ENCODE data around the gene OLFM1.
A peak's percentile ranks its signal among the peaks of the same experiment; 100 is the strongest.
"Not testable (repeated sequence)": the region's sequence is repeated elsewhere in the genome, so short reads cannot be mapped to it uniquely, and the experiment has no call there.

OLFM1 gene

DNA sequence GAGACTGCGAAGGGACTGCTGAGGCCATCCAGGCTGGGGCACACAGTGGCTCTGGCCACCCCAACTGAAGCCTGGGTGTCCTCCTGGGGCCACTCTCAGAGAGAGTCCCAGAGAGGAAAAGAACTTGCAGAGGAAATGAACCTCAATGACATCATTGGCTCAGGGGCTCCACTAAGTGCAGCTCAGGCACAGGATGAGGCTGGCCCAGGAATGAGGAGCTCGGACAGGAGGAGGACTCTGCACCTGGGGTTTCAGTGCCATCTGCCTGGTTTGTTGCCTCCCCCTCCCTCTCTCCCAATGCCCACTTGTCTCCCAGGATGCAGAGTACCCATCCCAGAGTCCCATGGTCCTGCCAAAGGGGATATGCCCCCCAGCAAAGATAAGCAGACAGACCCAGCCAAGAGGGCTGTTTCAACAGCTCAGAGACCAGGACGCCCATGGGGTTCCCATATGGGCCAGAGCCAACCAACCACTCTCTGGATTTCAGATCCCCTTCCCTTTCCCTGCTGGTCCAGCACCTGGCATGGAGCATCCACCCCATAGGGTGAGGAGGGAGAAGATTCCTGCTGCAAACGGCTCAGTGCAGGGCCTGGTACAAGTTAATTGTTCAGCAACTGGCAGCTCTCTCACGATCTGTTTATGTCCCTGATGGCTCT is 26.9 kb upstream of the OLFM1 start:
- no peak for DNase-seq

DNA sequence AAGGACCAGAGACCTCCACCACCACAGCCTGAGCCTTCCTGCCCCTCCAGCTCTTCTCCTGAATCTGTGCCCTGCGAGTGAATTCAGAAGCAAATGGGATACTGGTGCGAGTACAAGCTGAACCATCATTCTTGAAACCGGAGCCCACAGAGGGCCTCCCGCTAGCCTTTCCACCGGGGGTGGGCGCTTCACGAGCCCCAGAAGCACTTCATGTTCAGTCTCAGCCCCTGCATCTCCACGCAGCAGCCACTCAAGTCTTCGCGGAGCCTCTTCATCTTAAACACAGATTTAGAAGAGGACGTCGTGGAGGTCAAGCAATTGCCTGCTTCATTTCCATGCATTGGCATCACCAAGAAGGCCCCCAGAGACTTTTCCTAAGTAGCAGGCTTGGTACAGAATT is 26.0 kb upstream of the OLFM1 start:
- DNase-seq: no peak

DNA sequence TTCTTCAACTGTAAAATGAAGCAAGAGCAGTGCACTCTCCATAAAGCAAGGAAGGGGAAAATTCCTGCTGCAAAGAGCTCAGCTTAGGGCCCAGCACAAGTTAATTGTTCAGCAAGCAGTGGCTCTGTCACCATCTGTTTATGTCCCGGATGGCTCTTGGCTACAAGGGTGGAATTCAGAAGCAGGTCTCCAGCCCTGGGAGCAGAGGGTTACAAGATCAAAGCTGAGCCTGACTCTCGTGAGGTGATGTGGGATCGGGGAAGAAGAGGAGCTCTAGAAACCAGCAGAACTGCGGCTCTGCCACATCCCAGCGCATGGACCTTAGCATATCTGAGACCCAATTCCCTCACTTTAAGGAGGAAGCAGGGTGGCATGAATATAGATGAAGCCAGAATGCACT is 25.2 kb upstream of the OLFM1 start:
- no peak for DNase-seq

DNA sequence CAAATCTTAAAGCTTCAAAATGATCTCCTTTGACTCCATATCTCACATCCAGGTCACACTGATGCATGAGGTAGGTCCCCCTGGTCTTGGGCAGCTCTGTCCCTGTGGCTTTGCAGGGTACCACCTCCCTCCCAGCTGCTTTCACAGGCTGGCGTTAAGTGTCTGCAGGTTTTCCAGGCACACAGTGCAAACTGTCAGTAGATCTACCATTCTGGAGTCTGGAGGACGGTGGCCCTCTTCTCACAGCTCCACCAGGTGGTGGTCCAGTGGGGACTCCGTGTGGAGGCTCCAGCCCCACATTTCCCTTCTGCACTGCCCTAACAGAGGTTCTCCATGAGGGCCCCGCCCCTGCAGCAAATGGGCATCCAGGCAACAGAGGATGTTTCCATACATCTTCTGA is 24.0 kb upstream of the OLFM1 start:
- DNase-seq: not testable (repeated sequence)

DNA sequence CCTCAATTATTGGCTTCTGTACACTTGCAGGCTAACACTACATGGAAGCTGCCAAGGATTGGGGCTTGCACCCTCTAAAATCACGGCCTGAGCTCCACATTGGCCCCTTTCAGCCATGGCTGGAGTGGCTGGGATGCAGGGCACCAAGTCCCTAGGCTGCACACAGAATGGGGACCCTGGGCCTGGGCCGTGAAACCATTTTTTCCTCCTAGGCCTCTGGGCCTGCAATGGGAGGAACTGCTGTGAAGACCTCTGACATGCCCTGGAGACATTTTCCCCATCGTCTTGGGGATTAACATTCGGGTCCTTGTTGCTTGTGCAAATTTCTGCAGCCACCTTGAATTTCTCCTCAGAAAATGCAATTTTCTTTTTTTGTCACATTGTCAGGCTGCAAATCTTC is 23.6 kb upstream of the OLFM1 start:
- not testable (repeated sequence) for DNase-seq

DNA sequence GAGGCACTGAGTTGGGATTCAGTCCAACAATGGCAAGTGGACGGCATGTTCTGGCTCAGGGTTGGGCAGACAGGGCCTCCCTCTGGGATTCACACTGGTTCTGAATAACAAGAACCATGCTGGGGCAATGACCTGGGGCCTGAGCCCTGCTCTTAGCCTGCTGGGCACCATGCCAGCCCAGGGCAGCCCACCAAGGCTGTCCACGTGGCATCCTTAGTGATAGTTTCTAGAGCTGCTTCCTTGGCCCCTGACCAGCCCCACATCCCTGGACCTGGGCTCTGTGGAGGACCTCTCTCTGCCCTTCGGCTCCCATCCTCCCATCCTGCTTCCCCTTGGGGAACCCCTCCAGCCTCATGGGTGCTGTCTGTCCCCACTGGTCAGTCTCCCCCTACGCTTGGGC is 22.3 kb upstream of the OLFM1 start:
- no peak for DNase-seq

DNA sequence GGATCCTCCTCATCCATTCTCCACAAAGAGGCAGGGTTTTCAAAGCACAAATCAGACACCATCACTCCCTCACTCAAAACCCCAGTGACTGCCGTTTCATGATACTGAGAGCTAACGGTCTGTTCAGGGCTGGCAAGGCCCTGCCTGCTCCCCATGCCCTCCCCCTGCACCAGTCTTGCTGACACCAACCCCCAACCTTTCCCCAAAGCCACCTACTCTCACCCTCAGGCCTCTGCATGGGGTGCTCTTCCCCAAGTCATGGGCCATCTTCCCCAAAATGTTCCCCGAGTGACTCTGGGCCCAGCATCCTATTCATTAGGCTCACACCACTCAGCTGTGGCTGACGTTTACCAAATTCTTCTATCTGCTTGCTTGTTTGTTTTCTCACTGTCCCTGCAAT is 21.7 kb upstream of the OLFM1 start:
- no peak for DNase-seq

DNA sequence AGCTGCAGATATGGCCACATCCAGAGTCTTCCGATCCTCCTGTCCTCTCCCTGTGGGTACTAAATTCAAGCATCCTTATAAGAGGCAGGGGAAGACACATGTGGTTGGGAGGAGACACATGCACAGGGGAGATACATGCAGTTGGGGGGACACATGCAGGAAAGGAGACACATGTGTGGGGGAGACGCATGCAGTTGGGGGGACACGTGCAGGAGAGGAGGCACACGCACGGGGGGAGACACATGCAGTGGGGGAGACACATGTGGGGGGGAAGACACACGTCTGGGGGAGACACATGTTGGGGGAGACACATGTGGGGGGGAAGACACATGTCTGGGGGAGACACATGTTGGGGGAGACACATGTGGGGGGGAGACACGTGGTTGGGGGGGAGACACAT is 21.2 kb upstream of the OLFM1 start:
- no peak for DNase-seq

DNA sequence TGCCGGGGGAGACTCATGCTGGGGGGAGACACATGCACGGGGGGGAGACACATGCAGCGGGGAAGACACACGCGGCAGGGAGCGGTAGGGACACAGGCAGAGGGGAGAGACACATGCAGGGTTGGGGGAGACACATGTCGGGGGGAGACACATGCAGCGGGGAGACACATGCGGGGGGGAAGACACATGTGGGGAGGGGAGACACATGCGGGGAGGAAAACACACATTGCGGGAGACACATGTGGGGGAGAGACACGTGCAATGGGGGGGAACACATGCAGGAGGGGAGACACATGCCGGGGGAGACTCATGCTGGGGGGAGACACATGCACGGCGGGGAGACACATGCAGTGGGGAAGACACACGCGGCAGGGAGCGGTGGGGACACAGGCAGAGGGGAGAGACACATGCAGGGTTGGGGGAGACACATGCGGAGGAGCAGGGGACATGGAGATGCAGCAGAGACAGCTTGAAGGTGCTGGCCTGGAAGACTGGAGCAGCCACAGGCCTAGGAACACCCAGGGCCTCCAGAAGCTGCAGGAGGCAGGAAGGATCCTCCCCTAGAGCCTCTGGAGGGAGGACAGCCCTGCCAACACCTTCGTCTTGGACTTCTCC is 20.3 kb upstream of the OLFM1 start:
- no peak for DNase-seq

DNA sequence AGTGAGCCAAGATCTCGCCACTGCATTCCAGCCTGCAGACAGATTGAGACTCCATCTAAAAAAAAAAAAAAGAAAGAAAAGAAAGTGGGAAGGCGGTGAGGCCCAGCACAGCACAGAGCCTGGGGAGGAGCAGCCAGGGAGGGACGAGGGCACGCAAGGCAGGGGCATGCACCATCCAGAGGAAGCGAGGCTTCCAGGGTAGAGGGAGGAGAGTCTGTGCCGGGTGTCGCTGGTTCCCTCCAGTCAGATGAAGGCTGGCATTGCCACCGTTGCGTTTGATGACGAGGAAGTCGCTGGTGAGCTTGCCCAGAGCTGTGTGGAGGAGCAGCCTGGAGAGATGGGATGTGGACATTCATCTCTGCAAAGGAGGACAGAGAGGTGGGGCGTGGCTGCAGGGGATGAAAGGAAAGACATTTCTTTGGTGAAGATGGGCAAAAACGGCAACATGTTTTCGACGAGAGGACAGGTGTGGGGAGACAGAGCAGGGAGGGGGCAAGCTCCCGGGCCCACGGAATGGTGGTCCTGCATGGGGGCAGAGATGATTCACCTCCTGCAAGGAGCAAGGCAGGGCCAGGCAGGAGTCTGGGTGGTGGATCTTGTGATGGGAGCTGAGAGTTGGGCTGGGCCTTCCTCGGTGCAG is 18.6 kb upstream of the OLFM1 start:
- DNase-seq: no peak

DNA sequence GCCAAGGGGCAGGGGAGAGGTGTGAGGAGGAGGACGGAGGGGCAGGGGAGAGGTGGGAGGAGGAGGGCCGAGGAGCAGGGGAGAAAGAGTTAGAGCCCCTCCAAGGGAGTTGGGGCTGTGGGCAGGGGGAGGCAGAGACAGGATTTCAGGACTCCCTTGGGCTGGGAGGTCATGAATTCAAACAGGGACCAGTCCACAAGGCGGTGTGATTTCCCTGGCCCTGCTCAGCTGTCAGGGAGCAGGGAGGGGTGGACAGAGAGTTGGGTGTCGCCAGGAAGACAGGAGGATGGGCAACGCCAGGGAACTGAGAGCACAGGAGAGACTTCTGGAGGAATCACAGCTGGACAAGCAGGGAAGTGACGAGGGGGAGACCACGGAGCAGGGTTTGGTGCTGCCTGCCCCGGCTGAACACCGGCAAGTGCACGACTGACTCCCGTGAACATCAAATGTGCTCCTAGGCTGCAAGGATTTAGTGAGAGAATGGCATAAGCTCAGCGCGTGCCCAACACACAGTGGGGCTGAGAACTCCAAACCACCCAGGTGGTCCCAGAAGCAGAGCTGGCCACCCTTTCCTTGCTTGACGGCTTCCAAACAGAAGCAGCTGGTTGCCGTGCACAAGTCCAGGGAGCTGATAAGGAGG is 17.8 kb upstream of the OLFM1 start:
- DNase-seq: no peak

DNA sequence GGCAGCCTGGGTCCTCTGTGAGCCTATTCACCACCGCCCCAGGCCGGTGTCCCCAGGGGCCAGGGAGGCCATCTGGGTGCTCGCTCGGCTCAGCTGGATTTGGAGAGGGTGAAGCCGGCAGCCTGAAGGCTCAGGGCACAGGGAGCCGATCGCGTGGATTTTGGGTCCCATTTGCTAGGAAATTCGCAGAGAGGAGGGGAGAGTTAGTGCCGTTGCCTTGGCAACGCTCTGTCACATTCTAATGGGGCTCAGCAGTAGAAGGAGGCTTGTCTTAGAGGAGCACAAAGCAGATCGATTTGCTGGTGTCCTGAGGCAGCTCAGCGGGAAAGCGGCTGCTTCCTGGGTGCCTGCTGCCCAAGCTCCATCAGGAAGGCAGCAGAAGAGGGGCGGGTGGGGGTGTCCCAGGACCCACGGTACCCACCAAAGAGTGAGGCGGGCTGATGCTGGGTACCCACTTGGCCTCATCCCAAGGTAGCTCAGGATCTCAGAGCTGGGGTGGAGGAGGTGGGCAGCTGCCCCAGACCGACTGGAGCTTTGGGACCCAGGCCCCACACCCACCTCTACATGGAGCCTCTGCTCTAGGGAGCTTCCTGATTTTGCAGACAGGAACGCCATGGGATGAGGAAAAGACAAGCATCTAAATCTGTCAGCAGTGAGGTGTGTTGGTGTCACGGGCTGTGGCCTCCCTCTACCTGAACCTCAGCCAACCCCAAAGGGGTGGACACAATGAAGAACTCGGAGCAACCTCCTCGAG is 17.1 kb upstream of the OLFM1 start:
- DNase-seq: no peak

DNA sequence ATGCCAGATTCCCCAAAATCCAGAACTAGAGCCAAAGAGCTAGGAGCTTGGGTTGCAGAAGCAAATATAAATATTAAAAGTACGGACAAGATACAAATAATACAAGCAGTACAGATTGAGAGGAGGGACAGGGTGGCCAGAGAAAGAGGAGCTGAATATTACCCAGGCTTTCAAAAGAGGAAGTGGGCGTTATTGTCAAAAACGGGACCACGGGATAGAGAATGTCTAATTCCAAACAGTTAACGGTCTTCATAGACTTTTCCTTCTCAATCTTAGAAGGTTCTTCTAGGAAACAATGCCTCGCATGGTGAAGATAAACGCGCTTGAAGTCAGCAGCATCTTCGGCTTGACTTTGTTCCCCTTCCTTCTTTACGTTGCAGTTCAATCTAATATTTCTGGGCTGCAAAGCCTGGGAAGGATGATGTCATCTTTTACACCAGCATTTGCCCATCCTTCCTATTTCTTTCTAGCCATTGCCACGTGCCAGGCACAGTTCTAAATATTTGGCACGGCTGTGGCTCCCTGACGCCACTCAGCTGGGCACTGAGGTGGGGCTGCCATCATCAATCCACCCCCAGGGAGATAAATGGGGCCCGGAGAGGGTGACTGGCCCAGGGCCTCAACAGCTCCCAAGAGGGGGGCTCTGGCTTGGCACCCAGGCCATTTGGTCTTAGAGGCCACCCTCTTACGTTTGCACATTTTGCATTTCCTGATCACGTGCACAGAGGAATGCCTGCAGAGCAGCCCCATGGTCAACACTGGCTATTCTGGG is 16.3 kb upstream of the OLFM1 start:
- no peak for DNase-seq

DNA sequence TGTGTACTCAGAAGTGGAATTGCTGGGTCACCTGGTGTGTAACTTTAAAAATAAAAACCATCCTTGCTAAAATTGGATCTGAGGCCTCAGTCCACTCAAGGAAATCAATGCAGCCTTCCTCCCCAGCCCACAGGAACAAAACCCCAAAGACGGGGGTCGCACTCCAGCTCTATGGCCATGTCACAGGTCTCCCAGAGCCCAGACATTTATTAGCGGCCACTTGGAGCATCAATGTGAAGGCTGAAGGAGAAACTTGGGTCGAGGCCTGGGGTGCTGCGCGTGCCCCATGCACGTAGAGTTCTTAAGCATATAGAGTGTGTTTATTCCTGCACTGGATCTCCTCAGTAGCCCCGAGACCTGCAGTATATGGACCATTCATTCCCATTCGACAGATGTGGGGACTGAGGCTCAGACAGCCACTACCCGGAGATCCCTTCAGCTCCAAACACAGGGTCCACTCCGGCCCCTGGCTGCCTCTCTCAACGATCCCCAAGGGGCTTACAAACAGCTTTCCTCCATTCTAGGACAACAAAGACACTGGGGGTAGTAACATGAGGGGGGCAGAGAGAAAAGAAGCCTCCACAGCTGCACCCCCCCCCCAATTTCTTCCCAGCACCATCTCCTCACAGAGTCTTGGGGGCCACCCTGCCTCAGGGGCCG is 14.3 kb upstream of the OLFM1 start:
- no peak for DNase-seq

DNA sequence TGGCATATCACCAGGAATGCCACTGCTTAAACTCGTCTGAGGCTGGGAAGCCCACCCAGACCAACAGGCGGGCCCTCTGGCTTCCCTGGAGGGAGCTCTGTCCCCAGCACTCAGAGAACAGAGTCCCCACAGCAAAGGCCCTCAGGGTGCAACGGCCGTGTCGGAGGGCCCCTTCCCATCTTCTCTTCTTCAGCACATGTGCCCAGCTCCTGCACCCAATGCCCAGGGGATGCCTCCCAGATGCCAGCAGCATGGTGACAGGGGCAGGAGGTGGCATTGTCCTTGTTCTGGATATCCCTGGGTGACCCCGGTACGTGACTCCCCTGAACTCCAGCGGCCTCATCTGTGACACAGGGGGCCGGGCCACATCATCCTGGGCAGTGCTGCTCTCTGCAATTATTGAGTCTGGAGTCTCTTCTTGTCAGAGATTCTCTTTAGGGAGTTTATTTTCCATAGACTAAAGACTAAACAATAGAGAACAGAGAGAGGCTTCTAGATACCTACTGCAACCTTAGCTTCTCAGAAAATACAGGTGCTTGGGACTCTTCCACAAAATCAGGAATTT is 13.6 kb upstream of the OLFM1 start:
- DNase-seq: no peak

DNA sequence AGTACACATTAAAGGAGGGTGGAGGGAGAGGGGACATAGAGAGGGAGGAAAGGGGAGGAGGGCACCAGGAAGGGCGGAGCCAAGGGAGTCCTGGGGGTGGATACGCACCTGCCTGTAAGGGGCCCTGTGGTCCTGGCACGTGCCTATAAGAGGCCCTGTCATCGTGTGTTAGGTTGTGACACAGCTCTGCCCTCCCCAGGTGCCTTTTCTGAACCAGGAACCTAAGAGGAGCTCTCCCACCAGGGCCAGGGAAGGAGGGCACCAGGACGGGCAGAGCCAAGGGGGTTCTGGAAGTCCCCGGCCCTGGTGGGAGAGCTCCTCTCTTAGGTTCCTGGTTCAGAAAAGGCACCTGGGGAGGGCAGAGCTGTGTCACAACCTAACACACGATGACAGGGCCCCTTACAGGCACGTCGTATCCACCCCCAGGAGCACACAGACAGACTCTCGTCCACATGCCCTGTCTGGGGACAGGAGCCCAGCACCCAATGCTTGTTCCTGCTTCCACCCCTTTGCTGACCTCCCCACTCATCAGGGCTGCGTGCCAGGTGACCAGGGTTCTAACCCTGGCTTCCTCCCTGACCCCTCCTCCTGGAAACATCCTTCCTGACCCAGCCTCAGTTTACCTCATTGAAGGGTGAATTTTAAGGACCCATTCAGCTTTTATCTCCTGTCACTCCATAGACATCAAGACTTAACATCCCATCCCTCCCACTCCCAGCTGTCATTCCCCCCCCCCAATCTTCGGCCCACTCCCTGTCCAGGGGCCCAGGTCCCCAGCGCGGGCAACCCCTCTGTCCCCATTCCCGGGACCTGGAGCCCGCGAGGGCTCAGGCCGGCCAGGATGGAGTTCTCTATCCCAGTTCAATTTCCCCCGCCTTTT is 12.9 kb upstream of the OLFM1 start:
- no peak for DNase-seq

DNA sequence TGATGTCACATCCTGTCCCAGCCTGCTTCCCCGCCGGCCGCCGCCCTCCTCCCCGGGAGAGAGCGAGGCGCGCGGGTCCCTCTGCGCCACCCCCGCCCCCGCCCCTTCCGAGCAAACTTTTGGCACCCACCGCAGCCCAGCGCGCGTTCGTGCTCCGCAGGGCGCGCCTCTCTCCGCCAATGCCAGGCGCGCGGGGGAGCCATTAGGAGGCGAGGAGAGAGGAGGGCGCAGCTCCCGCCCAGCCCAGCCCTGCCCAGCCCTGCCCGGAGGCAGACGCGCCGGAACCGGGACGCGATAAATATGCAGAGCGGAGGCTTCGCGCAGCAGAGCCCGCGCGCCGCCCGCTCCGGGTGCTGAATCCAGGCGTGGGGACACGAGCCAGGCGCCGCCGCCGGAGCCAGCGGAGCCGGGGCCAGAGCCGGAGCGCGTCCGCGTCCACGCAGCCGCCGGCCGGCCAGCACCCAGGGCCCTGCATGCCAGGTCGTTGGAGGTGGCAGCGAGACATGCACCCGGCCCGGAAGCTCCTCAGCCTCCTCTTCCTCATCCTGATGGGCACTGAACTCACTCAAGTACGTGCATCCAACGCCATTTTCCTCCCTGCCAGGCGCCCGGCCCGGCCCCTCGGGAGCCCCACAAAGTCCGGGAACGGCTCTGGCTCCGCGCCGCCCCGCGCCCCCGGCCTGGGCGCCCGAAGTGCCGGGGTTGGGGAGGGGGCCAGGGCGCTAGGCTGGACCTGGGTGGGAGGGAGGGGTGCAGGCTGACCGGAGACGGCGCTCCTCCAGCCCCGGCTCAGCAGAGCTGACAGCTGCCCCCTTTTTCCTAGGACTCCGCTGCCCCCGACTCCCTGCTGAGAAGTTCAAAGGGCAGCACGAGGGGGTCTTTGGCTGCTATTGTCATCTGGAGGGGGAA is 12.0 kb upstream of the OLFM1 start:
- peak; percentile 51 for DNase-seq

DNA sequence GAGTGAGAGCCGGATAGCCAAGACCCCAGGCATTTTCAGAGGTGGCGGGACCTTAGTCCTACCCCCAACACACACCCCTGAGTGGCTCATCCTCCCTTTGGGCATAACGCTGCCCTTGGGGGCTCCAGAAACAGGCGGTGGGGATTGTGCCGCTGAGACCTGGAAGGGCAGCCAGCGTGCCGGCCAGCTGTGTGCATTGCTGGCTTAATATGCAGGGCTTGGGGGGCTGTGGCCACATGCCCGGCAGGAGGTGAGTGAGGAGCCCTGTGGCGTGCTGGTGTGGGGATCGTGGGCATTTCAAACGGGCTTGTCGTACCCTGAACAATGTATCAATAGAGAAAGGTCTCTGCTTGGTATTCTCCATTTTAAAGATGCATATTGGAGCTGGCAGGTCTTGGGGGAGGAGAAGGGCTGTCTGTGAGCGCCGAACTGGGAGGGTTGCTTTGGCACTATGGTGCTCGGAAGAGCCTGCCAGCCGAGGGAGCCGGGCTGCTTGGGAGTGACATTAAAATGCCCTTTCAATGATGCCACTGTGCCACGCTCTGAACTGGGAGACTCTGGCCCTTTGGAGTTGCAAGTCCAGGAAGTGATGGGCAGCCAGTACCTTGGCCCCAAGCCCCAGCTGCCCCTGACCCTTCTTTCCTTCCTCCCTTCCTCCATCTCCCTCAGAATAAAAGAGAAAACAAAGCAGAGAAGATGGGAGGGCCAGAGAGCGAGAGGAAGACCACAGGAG is 11.2 kb upstream of the OLFM1 start:
- DNase-seq: no peak
